GM23248 (cell line): ENCODE measurements around the gene YWHAB. TPM values are rescaled to one million over a fixed set of nuclear protein-coding genes. Genes with fewer than 3 reads are reported as not detected.
A peak's percentile ranks its signal among the peaks of the same experiment; 100 is the strongest.

Source experiments
- DNase-seq: peaks from one replicate; pipeline ENCODE4 v3.0.0-alpha.2; 2015
- H2AFZ ChIP-seq: fragments of 200-600 bp; sonication (generic); 2 replicates; pipeline ENCODE4 v1.6.1; 2016; ENCODE audit warnings: antibody characterized with exemption
- H3F3A ChIP-seq: fragments of 200-600 bp; sonication (generic); 2 replicates; pipeline ENCODE4 v1.6.1; 2016; ENCODE audit warnings: mild to moderate bottlenecking, antibody characterized with exemption, mixed run types; ENCODE audit not compliant: insufficient read depth
- H3K27ac ChIP-seq: fragments of 200-600 bp; sonication (generic); 2 replicates; pipeline ENCODE4 v1.5.1; 2016; ENCODE audit warnings: mild to moderate bottlenecking
- H3K27me3 ChIP-seq: fragments of 200-600 bp; sonication (generic); replicated peaks from 2 replicates; pipeline ENCODE4 v1.6.1; 2016; ENCODE audit warnings: mild to moderate bottlenecking; ENCODE audit not compliant: insufficient read depth
- H3K36me3 ChIP-seq: fragments of 200-600 bp; sonication (generic); 2 replicates; pipeline ENCODE4 v1.6.1; 2016; ENCODE audit warnings: low read depth, mild to moderate bottlenecking
- H3K4me1 ChIP-seq: fragments of 200-600 bp; sonication (generic); 2 replicates; pipeline ENCODE4 v1.6.1; 2016; ENCODE audit warnings: mild to moderate bottlenecking; ENCODE audit not compliant: insufficient read depth
- H3K4me2 ChIP-seq: fragments of 200-600 bp; sonication (generic); one replicate; pipeline ENCODE4 v1.6.1; 2016; ENCODE audit warnings: mild to moderate bottlenecking; ENCODE audit not compliant: unreplicated experiment
- H3K4me3 ChIP-seq: fragments of 200-600 bp; sonication (generic); 2 replicates; pipeline ENCODE4 v1.5.1; 2016; ENCODE audit warnings: mild to moderate bottlenecking
- H3K79me2 ChIP-seq: fragments of 200-600 bp; sonication (generic); 2 replicates; pipeline ENCODE4 v1.6.1; 2016; ENCODE audit warnings: mild to moderate bottlenecking; ENCODE audit not compliant: insufficient read depth
- H3K9ac ChIP-seq: fragments of 200-600 bp; sonication (generic); 2 replicates; pipeline ENCODE4 v1.6.1; 2016; ENCODE audit warnings: mild to moderate bottlenecking
- H3K9me2 ChIP-seq: fragments of 200-600 bp; sonication (generic); 2 replicates; pipeline ENCODE4 v1.6.1; 2016; ENCODE audit warnings: mixed run types, mild to moderate bottlenecking, moderate library complexity; ENCODE audit not compliant: insufficient read depth
- H3K9me3 ChIP-seq: fragments of 200-600 bp; sonication (generic); one replicate; pipeline ENCODE4 v1.6.1; 2017; ENCODE audit warnings: low read depth
- H4K20me1 ChIP-seq: fragments of 200-600 bp; sonication (generic); 2 replicates; pipeline ENCODE4 v1.6.0; 2016; ENCODE audit not compliant: insufficient read depth
- EZH2 ChIP-seq: fragments of 200-600 bp; sonication (generic); IDR thresholded peaks from 2 replicates; pipeline ENCODE4 v1.6.1; 2018; ENCODE audit warnings: antibody characterized with exemption, mild to moderate bottlenecking; ENCODE audit not compliant: insufficient read depth, poor library complexity, severe bottlenecking
- EZH2phosphoT487 ChIP-seq: fragments of 200-600 bp; sonication (generic); IDR thresholded peaks from 2 replicates; pipeline ENCODE4 v1.6.1; 2018; ENCODE audit warnings: antibody characterized with exemption, moderate library complexity, mild to moderate bottlenecking, low read depth; ENCODE audit not compliant: insufficient read depth
- WGBS, 2 experiments: methylation state at CpG; one replicate each; pipeline ENCODE4 v1.1.6; 2015 to 2017; ENCODE audit warnings: low lambda C conversion rate in 2 of 2, low coverage in 1 of 2; ENCODE audit errors: missing lambda C conversion rate in 2 of 2; 5-methylcytosine and 5-hydroxymethylcytosine counted together
- in situ Hi-C: fragments of 300-500 bp; cut with MboI; formaldehyde crosslinking; loops from 2 replicates; pipeline ENCODE4 v1.15.0; 2020
- polyA plus RNA-seq: library from polyadenylated mRNA; unstranded; fragments of >200 nt; fragmentation: Nextera tagmentation; extraction: Ambion mirVana; gene quantifications from 2 replicates; pipeline ENCODE4 v1.2.1, GENCODE V29; 2016
- total RNA-seq: library from RNA; depleted of rRNA; stranded (reverse); fragments of >200 nt; shearing (Covaris generic); gene quantifications from 2 replicates; pipeline ENCODE4 v1.2.3, GENCODE V29; 2014

The YWHAB gene
- total and polyA plus RNA-seq, 2 experiments from 2014 or later, result 116 to 425 TPM

DNA sequence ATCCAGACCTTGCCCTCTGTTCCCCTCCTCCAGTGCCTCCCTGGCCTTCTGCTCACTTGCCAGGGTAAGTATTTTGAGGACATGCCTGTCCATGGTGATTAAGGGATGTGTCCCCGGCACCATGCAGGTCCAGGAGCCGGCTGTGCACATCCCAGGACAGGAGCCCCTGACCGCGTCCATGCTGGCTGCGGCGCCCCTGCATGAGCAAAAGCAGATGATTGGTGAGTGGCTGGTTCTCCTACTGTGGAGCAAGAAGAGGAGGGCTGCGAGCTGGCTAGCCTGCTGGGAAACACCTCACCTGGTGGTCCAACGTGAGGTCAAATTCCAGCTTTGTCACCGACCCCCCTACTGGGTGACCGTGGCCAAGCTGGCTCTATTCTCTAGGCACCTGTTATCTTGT lies 51.0 kb downstream of the YWHAB start:
- in situ Hi-C loops, result no loop called here
- H3K4me3 ChIP-seq, result no peak overlapping the region
- peaks cover 10% of the 10 kb centered on the region for H3F3A ChIP-seq
- no peaks in the 10 kb centered on the region for H4K20me1 ChIP-seq
- H3K79me2 ChIP-seq, result no peaks in the 10 kb centered on the region
- no peak overlapping the region for H3K4me2 ChIP-seq
- no peaks in the 10 kb centered on the region for H3K9me2 ChIP-seq
- H3K9me3 ChIP-seq, result no peaks in the 10 kb centered on the region
- no peaks in the 10 kb centered on the region for H3K27me3 ChIP-seq
- no peak for DNase-seq
- no peak overlapping the region for H2AFZ ChIP-seq
- H3K4me1 ChIP-seq, result peaks cover 5% of the 10 kb centered on the region; the same call in 1 of the 2 replicates
- TF ChIP-seq EZH2 (no peak), EZH2phosphoT487 (no peak)
- H3K36me3 ChIP-seq, result peaks cover 6% of the 10 kb centered on the region; the same call in 1 of the 2 replicates
- 94 to 96% methylated on average over 10 of the region's 10 CpGs for WGBS, 2 experiments
- H3K27ac ChIP-seq, result no peak overlapping the region
- H3K9ac ChIP-seq, result no peak overlapping the region

DNA sequence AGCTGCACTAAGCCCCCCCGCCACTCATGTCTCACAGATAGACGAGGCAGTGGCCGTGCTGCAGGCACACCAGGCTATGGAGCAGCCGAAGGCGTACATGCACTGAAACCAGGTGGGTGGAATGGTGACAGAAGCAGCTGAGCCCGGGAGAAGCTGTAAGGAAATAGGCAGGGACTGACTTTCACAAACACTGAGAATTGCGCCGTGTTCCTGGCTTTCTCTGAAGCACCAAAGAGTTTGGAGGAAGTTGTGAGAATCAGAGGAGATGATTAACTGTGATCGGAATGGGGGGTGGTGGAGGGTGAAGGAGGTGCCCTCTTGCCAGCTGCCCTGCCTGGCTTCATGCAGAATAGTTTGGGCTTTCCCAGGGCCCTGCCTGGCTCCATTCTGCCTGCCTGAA lies 53.1 kb downstream of the YWHAB start:
- no peak overlapping the region for H3K27ac ChIP-seq
- no peak overlapping the region for H2AFZ ChIP-seq
- in situ Hi-C loops, result no loop called here
- H3K9me2 ChIP-seq, result no peaks in the 10 kb centered on the region
- no peaks in the 10 kb centered on the region for H4K20me1 ChIP-seq
- no peaks in the 10 kb centered on the region for H3K9me3 ChIP-seq
- no peaks in the 10 kb centered on the region for H3K79me2 ChIP-seq
- H3K36me3 ChIP-seq, result peaks cover 25% of the 10 kb centered on the region; the same call in 1 of the 2 replicates
- H3K4me1 ChIP-seq, result peaks cover 5% of the 10 kb centered on the region; the same call in 1 of the 2 replicates
- WGBS, 2 experiments, result 92 to 95% methylated on average over 9 of the region's 9 CpGs
- H3K27me3 ChIP-seq, result no peaks in the 10 kb centered on the region
- DNase-seq, result peak; percentile 33
- H3K9ac ChIP-seq, result no peak overlapping the region
- H3F3A ChIP-seq, result peaks cover 12% of the 10 kb centered on the region
- H3K4me3 ChIP-seq, result no peak overlapping the region
- TF ChIP-seq EZH2phosphoT487 (no peak), EZH2 (no peak)
- H3K4me2 ChIP-seq, result no peak overlapping the region

DNA sequence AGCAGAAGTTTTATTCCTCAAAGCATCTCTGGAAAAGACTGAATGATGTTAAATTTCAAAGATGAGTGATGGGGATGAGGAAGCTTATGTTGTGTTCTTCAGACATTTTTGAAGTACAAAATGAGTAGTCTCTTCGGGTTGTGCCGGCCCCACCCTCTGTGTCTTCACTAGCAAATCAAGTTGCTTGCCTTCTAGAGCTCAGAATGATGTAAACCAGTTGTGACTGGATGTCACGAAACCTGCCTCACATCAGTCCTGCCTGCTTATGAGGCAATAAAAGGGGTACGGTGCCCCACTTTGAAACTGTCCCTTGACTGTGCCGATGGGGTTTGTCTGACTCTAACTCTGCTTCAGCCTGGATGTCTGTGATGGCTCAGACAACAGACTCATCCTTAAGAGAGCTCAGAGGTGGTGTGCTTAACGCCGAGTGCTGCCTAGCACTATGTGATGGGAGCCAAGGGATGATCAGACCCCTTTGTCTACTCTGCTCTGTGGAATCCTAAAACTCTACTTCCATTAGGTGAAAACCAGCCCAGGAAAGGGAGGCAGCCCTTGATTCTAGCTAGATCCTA lies 55.7 kb downstream of the YWHAB start:
- Histone ChIP-seq H3K36me3 (peaks cover 45% of the 10 kb centered on the region), H2AFZ (no peak overlapping the region), H3K4me1 (peaks cover 5% of the 10 kb centered on the region; the same call in 1 of the 2 replicates), H3K9ac (no peak overlapping the region), H3K4me2 (no peak overlapping the region), H3K4me3 (no peak overlapping the region), H3F3A (peaks cover 27% of the 10 kb centered on the region), H3K9me2 (no peaks in the 10 kb centered on the region), H4K20me1 (no peaks in the 10 kb centered on the region), H3K27ac (no peak overlapping the region), H3K27me3 (no peaks in the 10 kb centered on the region), H3K9me3 (no peaks in the 10 kb centered on the region), H3K79me2 (no peaks in the 10 kb centered on the region)
- DNase-seq, result no peak
- in situ Hi-C loops, result no loop called here
- TF ChIP-seq EZH2 (no peak), EZH2phosphoT487 (no peak)
- 87 to 90% methylated on average over 7 of the region's 7 CpGs for WGBS, 2 experiments

DNA sequence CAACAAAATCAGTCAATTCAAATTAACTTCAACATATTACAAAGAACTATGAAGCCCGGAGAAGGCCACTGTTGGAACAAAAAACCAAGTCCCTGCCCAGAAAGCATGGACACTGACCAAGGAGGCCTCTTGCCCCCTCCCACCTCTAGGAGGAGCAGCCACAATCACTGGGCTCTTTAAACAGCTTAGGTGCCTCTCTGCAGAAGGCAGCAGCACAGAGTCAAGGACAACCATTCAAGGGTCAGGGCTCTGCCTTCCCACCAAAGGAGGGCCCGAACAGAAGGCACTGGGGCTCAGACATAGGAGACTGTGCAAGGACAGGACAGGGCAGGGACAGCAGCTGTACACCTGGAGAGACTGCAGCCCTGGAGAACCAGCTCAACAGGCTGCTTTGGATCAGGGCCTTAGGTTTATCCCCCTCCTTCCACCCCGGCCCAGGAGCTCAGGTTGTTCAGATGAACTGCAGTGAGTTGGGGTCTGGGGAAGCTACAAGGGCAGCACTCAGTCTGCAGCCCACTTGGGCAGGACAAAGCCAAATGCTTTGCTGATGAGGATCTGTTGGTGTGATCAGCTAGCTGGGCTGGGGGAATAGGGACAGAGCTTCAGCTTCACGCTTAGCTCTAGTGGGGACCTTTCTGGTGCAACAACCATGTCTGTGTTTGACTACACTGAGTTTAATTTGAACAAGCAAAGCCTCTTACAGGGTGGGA lies 56.9 kb downstream of the YWHAB start:
- Histone ChIP-seq H4K20me1 (no peaks in the 10 kb centered on the region), H3K36me3 (peaks cover 52% of the 10 kb centered on the region), H3K27ac (no peak overlapping the region), H3F3A (peaks cover 27% of the 10 kb centered on the region), H3K9me2 (no peaks in the 10 kb centered on the region), H3K4me1 (peaks cover 5% of the 10 kb centered on the region; the same call in 1 of the 2 replicates), H3K9ac (no peak overlapping the region), H3K9me3 (no peaks in the 10 kb centered on the region), H3K4me3 (no peak overlapping the region), H3K27me3 (no peaks in the 10 kb centered on the region), H2AFZ (no peak overlapping the region), H3K79me2 (no peaks in the 10 kb centered on the region), H3K4me2 (no peak overlapping the region)
- in situ Hi-C loops, result no loop called here
- DNase-seq, result no peak
- TF ChIP-seq EZH2 (no peak), EZH2phosphoT487 (no peak)
- 71 to 74% methylated on average over 4 of the region's 4 CpGs for WGBS, 2 experiments
